ENCODE data around the gene PPP1R9B. TPM values are rescaled to one million over a fixed set of nuclear protein-coding genes. Genes with fewer than 3 reads are reported as not detected.

Gene PPP1R9B
- total RNA-seq, 1 donor from 2014 or later = 63.5 TPM

- intact Hi-C loops (cut with DNase I) = no loop called here
- peaks cover 71 to 75% of the 10 kb centered on the region in 2 donors for H3K36me3 ChIP-seq
- no peak overlapping the region for H3K27ac ChIP-seq
- H3K9me3 ChIP-seq = no peaks in the 10 kb centered on the region
- peaks cover 14 to 28% of the 10 kb centered on the region in 2 donors for H3K4me1 ChIP-seq
- H3K27me3 ChIP-seq = no peaks in the 10 kb centered on the region
- no peak for DNase-seq (ENCODE audit: low spot score in 2 of 2)
- H3K4me3 ChIP-seq = no peak overlapping the region
- no peak for TF ChIP-seq CTCF (IDR thresholded peaks at IDR 0.05)
Observed at GRCh38 chr17:50137042-50137441, 13.4 kb downstream of the PPP1R9B start.

- Histone ChIP-seq H3K36me3 (peaks cover 63 to 66% of the 10 kb centered on the region in 2 donors), H3K27ac (no peak overlapping the region), H3K27me3 (no peaks in the 10 kb centered on the region), H3K9me3 (no peaks in the 10 kb centered on the region), H3K4me1 (peaks cover 14 to 34% of the 10 kb centered on the region in 2 donors), H3K4me3 (no peak overlapping the region)
- TF ChIP-seq CTCF (IDR thresholded peaks at IDR 0.05) = no peak
- no peak for DNase-seq (ENCODE audit: low spot score in 2 of 2)
- intact Hi-C loops (cut with DNase I) = no loop called here
Observed at GRCh38 chr17:50136096-50136687, 14.3 kb downstream of the PPP1R9B start.

GRCh38 chr17:50135316-50136095, 15.0 kb downstream of the PPP1R9B start:
- Histone ChIP-seq H3K27me3 (no peaks in the 10 kb centered on the region), H3K36me3 (peaks cover 56 to 60% of the 10 kb centered on the region in 2 donors), H3K4me1 (peaks cover 20 to 41% of the 10 kb centered on the region in 2 donors), H3K4me3 (no peak overlapping the region), H3K27ac (no peak overlapping the region), H3K9me3 (no peaks in the 10 kb centered on the region)
- intact Hi-C loops (cut with DNase I) = no loop called here
- DNase-seq (ENCODE audit: low spot score in 2 of 2) = no peak
- no peak for TF ChIP-seq CTCF (IDR thresholded peaks at IDR 0.05)

GRCh38 chr17:50134206-50135110, 16.0 kb downstream of the PPP1R9B start:
- H3K27me3 ChIP-seq = no peaks in the 10 kb centered on the region
- peak in 1 of 3 experiments; percentile 5 for TF ChIP-seq CTCF (IDR thresholded peaks at IDR 0.05)
- H3K36me3 ChIP-seq = peaks cover 50 to 53% of the 10 kb centered on the region in 2 donors
- no peaks in the 10 kb centered on the region for H3K9me3 ChIP-seq
- intact Hi-C loops (cut with DNase I) = no loop called here
- DNase-seq (ENCODE audit: low spot score in 2 of 2) = no peak
- H3K4me3 ChIP-seq = no peak overlapping the region
- peak overlapping the region; percentile 85 to 93 for H3K27ac ChIP-seq
- peaks cover 25 to 43% of the 10 kb centered on the region in 2 donors for H3K4me1 ChIP-seq

- H3K27me3 ChIP-seq = no peaks in the 10 kb centered on the region
- no peaks in the 10 kb centered on the region for H3K9me3 ChIP-seq
- TF ChIP-seq CTCF (IDR thresholded peaks at IDR 0.05) = no peak
- no peak for DNase-seq (ENCODE audit: low spot score in 2 of 2)
- intact Hi-C loops (cut with DNase I) = no loop called here
- peaks cover 43 to 45% of the 10 kb centered on the region in 2 donors for H3K36me3 ChIP-seq
- H3K4me1 ChIP-seq = peaks cover 30 to 50% of the 10 kb centered on the region in 2 donors
- peak overlapping the region; percentile 85 to 93 for H3K27ac ChIP-seq
- no peak overlapping the region for H3K4me3 ChIP-seq
Observed at GRCh38 chr17:50133769-50134099, 16.7 kb downstream of the PPP1R9B start.
